ENCODE data around the gene PRPF6.

DNA sequence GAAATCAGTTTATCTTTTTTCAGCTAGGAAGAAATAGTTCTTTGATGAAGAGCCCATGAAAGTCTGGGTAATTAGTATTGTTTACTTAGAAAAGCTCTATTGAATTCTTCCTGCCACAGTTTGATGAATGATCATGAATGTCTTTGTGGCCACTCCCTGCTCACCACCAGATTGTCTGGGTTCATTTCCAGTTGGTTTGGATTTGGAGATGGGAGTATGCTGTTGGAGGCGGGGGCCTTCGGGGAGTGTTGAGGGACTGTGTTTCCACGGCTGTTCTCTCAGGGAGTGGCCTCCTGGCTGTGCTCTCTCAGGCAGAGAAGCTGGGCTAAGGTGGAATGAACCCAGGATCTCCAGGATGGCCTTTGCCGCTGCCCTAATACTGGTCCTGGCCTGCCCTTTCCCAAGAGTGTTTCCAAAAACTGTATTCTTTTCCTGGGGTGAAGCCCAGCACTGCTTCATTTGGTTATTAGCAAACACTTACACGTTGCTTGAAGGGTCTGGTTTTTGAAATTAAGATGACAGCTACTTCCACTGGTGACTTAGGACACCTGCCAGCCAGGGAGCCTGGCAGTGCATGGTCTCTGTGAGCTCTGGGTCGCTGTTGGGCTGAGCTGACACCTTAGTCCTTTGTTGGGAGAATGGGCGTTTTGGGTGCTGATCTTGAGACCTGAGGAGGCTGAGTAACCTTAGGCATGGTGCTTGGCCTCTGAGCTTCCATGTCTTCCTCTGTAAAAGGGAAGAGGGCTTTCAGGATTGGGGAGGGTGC is 23.2 kb downstream of the PRPF6 start:
- TF ChIP-seq, protein P1, sequence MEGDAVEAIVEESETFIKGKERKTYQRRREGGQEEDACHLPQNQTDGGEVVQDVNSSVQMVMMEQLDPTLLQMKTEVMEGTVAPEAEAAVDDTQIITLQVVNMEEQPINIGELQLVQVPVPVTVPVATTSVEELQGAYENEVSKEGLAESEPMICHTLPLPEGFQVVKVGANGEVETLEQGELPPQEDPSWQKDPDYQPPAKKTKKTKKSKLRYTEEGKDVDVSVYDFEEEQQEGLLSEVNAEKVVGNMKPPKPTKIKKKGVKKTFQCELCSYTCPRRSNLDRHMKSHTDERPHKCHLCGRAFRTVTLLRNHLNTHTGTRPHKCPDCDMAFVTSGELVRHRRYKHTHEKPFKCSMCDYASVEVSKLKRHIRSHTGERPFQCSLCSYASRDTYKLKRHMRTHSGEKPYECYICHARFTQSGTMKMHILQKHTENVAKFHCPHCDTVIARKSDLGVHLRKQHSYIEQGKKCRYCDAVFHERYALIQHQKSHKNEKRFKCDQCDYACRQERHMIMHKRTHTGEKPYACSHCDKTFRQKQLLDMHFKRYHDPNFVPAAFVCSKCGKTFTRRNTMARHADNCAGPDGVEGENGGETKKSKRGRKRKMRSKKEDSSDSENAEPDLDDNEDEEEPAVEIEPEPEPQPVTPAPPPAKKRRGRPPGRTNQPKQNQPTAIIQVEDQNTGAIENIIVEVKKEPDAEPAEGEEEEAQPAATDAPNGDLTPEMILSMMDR (IDR thresholded peaks at IDR 0.05 in 8 of 11, conservative IDR thresholded peaks at IDR 0.05 in 3 of 11) = no peak
- TF ChIP-seq POLR2AphosphoS5 (IDR thresholded peaks at IDR 0.05) = no peak
- no peak for TF ChIP-seq POLR2A (IDR thresholded peaks at IDR 0.05)

All from spleen (tissue), 7 donors.